IPS-20b (cell line): ENCODE measurements around the gene RGL1.

Experiments
- H3K27ac ChIP-seq: one replicate; pipeline ENCODE4 v1.5.1; 2013; ENCODE audit warnings: low read length
- H3K27me3 ChIP-seq: 2 replicates; pipeline ENCODE4 v1.6.1; 2013; ENCODE audit warnings: mild to moderate bottlenecking, low read length, inconsistent platforms; ENCODE audit not compliant: insufficient read depth
- H3K36me3 ChIP-seq: 2 replicates; pipeline ENCODE4 v1.6.1; 2013; ENCODE audit warnings: low read depth, mild to moderate bottlenecking, inconsistent platforms, low read length, moderate library complexity; ENCODE audit not compliant: insufficient read depth
- H3K4me1 ChIP-seq: 2 replicates; pipeline ENCODE4 v1.6.1; 2013; ENCODE audit warnings: mild to moderate bottlenecking, control low read depth, inconsistent platforms, low read length, moderate library complexity; ENCODE audit not compliant: insufficient read depth
- H3K4me3 ChIP-seq: 2 replicates; pipeline ENCODE4 v1.5.1; 2013; ENCODE audit warnings: mild to moderate bottlenecking, low read length, inconsistent platforms
- H3K9ac ChIP-seq: 2 replicates; pipeline ENCODE4 v1.6.1; 2013; ENCODE audit warnings: low read depth, mild to moderate bottlenecking, inconsistent platforms, low read length, moderate library complexity
- H3K9me3 ChIP-seq: 2 replicates; pipeline ENCODE4 v1.6.1; 2013; ENCODE audit warnings: mild to moderate bottlenecking, low read depth, low read length, inconsistent platforms; ENCODE audit not compliant: insufficient read depth

Gene RGL1

GRCh38 chr1:183914276-183914675 lies 109.4 kb downstream of the RGL1 start:
- H3K36me3 ChIP-seq: no peaks in the 10 kb centered on the region; the same call in none of the 2 replicates
- H3K9me3 ChIP-seq: no peaks in the 10 kb centered on the region
- H3K27ac ChIP-seq: no peak overlapping the region
- H3K27me3 ChIP-seq: no peaks in the 10 kb centered on the region
- H3K9ac ChIP-seq: no peak overlapping the region
- H3K4me1 ChIP-seq: no peaks in the 10 kb centered on the region; the same call in 1 of the 2 replicates
- H3K4me3 ChIP-seq: no peak overlapping the region

- Histone ChIP-seq H3K27me3 (no peaks in the 10 kb centered on the region), H3K36me3 (no peaks in the 10 kb centered on the region; the same call in none of the 2 replicates), H3K4me1 (no peaks in the 10 kb centered on the region; the same call in 1 of the 2 replicates), H3K9me3 (no peaks in the 10 kb centered on the region), H3K27ac (no peak overlapping the region), H3K4me3 (no peak overlapping the region), H3K9ac (no peak overlapping the region)
Measured at GRCh38 chr1:183914891-183915290, 110.0 kb downstream of the RGL1 start.

- H3K36me3 ChIP-seq: no peaks in the 10 kb centered on the region; the same call in none of the 2 replicates
- no peaks in the 10 kb centered on the region; the same call in 1 of the 2 replicates for H3K4me1 ChIP-seq
- H3K4me3 ChIP-seq: no peak overlapping the region
- H3K27ac ChIP-seq: no peak overlapping the region
- no peaks in the 10 kb centered on the region for H3K27me3 ChIP-seq
- H3K9me3 ChIP-seq: no peaks in the 10 kb centered on the region
- H3K9ac ChIP-seq: no peak overlapping the region
Measured at GRCh38 chr1:183915625-183916510, 110.9 kb downstream of the RGL1 start.

- Histone ChIP-seq H3K4me1 (no peaks in the 10 kb centered on the region; the same call in 1 of the 2 replicates), H3K27ac (no peak overlapping the region), H3K36me3 (no peaks in the 10 kb centered on the region; the same call in none of the 2 replicates), H3K4me3 (no peak overlapping the region), H3K9me3 (no peaks in the 10 kb centered on the region), H3K27me3 (no peaks in the 10 kb centered on the region), H3K9ac (no peak overlapping the region)
Measured at GRCh38 chr1:183916574-183916973, 111.7 kb downstream of the RGL1 start.

GRCh38 chr1:183918589-183918988 lies 113.7 kb downstream of the RGL1 start:
- H3K9ac ChIP-seq: no peak overlapping the region
- H3K27me3 ChIP-seq: no peaks in the 10 kb centered on the region
- no peaks in the 10 kb centered on the region; the same call in 1 of the 2 replicates for H3K36me3 ChIP-seq
- no peaks in the 10 kb centered on the region for H3K9me3 ChIP-seq
- no peaks in the 10 kb centered on the region; the same call in 1 of the 2 replicates for H3K4me1 ChIP-seq
- H3K4me3 ChIP-seq: no peak overlapping the region
- no peak overlapping the region for H3K27ac ChIP-seq

- H3K36me3 ChIP-seq: no peaks in the 10 kb centered on the region
- no peak overlapping the region for H3K27ac ChIP-seq
- no peaks in the 10 kb centered on the region for H3K9me3 ChIP-seq
- no peaks in the 10 kb centered on the region; the same call in 1 of the 2 replicates for H3K4me1 ChIP-seq
- H3K4me3 ChIP-seq: no peak overlapping the region
- no peaks in the 10 kb centered on the region for H3K27me3 ChIP-seq
- no peak overlapping the region for H3K9ac ChIP-seq
Measured at GRCh38 chr1:183920651-183921050, 115.7 kb downstream of the RGL1 start.

GRCh38 chr1:183922197-183922596 lies 117.3 kb downstream of the RGL1 start:
- H3K9me3 ChIP-seq: no peaks in the 10 kb centered on the region
- H3K4me1 ChIP-seq: no peaks in the 10 kb centered on the region; the same call in 1 of the 2 replicates
- H3K9ac ChIP-seq: no peak overlapping the region
- no peaks in the 10 kb centered on the region for H3K27me3 ChIP-seq
- H3K4me3 ChIP-seq: no peak overlapping the region
- no peaks in the 10 kb centered on the region; the same call in 1 of the 2 replicates for H3K36me3 ChIP-seq
- no peak overlapping the region for H3K27ac ChIP-seq

GRCh38 chr1:183925947-183926346 lies 121.0 kb downstream of the RGL1 start:
- Histone ChIP-seq H3K9ac (no peak overlapping the region), H3K27me3 (no peaks in the 10 kb centered on the region), H3K27ac (no peak overlapping the region), H3K36me3 (no peaks in the 10 kb centered on the region; the same call in 1 of the 2 replicates), H3K9me3 (no peaks in the 10 kb centered on the region), H3K4me3 (no peak overlapping the region), H3K4me1 (no peaks in the 10 kb centered on the region)

GRCh38 chr1:183926983-183927382 lies 122.1 kb downstream of the RGL1 start:
- Histone ChIP-seq H3K36me3 (no peaks in the 10 kb centered on the region; the same call in 1 of the 2 replicates), H3K27ac (no peak overlapping the region), H3K9me3 (no peaks in the 10 kb centered on the region)

GRCh38 chr1:183931646-183932271 lies 126.8 kb downstream of the RGL1 start:
- H3K4me1 ChIP-seq: no peaks in the 10 kb centered on the region
- H3K9ac ChIP-seq: no peak overlapping the region
- H3K4me3 ChIP-seq: no peak overlapping the region
- no peak overlapping the region for H3K27ac ChIP-seq
- H3K36me3 ChIP-seq: no peaks in the 10 kb centered on the region
- no peaks in the 10 kb centered on the region for H3K9me3 ChIP-seq
- no peaks in the 10 kb centered on the region for H3K27me3 ChIP-seq

More at GRCh38 chr1:183926983-183927382, 122.1 kb downstream of the RGL1 start:
- H3K27me3 ChIP-seq: no peaks in the 10 kb centered on the region
- H3K4me3 ChIP-seq: no peak overlapping the region
- H3K9ac ChIP-seq: no peak overlapping the region
- no peaks in the 10 kb centered on the region for H3K4me1 ChIP-seq

- H3K27ac ChIP-seq: no peak overlapping the region
- H3K36me3 ChIP-seq: no peaks in the 10 kb centered on the region
Measured at GRCh38 chr1:183932412-183932811, 127.5 kb downstream of the RGL1 start.

More at GRCh38 chr1:183932412-183932811, 127.5 kb downstream of the RGL1 start:
- no peak overlapping the region for H3K4me3 ChIP-seq
- no peaks in the 10 kb centered on the region for H3K9me3 ChIP-seq
- no peaks in the 10 kb centered on the region for H3K27me3 ChIP-seq
- H3K4me1 ChIP-seq: no peaks in the 10 kb centered on the region
- H3K9ac ChIP-seq: no peak overlapping the region
